Measurements from ENCODE around the gene RASGEF1C.

RASGEF1C gene

DNA sequence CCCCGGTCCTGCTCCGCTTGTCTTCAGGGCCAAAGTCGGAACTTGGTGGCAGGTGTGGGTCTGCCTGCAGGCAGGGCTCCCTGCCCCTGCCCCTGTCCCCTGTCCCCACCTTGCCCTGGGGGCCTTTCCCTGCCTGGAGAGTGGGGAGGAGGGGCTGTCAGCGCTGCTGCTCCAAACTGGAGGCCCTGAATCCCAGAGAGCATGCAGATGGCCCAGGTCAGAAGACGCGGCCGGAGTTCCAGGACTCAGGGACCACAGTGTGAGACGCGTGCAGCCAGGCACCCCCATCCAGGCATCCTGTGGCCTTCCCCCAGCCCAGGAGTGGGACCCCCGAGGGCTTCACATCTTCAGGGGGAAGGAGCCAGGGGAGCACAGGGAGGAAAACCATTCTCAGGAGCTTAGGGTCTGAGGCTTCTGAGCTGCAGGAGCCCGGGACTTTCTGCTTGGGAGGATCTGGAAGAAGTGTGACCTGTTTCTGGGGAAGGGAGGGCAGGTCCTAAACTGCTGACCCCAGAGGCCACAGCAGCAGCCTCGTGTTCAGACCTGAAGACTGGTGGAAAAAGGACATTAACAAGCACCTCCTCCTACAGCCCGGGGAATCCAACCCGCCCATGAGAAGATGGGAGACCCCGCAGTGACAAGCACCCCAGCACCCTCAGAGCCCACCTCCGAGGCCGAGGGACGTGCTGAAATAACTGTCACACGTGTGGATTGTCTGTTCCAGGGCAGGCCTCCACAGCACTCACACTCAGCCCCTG, 38.0 kb downstream of the RASGEF1C start:
- TF ChIP-seq SIN3A (IDR thresholded peaks at IDR 0.05; ENCODE audit: borderline replicate concordance, insufficient read depth, low read length): no peak
- no peak for TF ChIP-seq FOXP2 (optimal IDR thresholded peaks at IDR 0.05; ENCODE audit: borderline replicate concordance, extremely low read depth, extremely low read length, insufficient read depth)
- TF ChIP-seq TAF1 (IDR thresholded peaks at IDR 0.05; ENCODE audit: borderline replicate concordance, insufficient read depth, low read length): no peak
- TF ChIP-seq POLR2AphosphoS5 (IDR thresholded peaks at IDR 0.05; ENCODE audit: low read depth, low read length): no peak
- TF ChIP-seq REST (IDR thresholded peaks at IDR 0.05; ENCODE audit: insufficient read depth in 1 of 2, low read depth in 2 of 2, low read length in 2 of 2): no peak

GRCh38 chr5:180170106-180170809, 38.8 kb downstream of the RASGEF1C start:
- no peak for TF ChIP-seq REST (IDR thresholded peaks at IDR 0.05; ENCODE audit: insufficient read depth in 1 of 2, low read depth in 2 of 2, low read length in 2 of 2)

DNA sequence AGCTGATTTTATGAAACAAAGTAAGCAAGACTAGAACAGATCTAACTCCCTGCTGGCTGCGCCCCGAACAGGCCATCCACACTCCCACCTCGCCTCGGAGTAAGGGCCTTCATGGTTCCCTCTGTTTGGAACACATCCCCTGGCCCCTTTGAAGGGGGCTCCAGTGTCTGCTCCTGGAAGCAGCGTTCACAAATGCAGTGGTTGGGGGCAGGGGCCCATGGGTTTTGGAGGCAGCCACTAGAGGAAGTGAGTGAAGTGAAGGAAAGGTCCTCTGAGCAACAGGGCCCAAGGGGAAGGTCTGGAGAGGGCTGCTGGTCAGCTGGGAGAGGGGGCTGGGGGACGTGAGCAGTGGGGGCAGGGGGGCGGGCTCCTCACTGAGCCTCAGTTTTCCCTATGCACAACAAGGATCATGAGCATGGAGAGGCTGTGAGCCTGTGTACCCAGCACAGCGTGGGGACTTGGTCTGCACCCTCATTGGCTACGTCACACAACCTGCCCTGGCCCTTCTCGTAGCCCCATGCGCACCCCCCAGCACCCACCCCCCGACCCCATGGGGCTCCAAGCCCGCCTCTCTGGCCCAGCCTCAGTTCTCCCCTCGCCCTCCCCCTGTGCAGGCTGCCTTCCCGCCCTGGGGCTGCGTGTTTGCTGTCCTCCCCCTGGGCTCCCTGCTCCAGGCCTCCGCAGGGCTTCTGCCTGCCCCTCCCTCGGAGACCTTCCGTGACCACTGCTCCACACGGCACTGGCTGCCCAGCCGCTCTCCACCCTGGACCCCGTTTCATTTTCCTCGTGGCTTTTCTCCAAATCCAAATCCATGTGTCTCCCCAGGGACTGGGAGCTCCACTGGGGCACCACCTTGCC, 39.5 kb downstream of the RASGEF1C start:
- TF ChIP-seq TAF1 (IDR thresholded peaks at IDR 0.05; ENCODE audit: borderline replicate concordance, insufficient read depth, low read length) (no peak), REST (IDR thresholded peaks at IDR 0.05; ENCODE audit: insufficient read depth in 1 of 2, low read depth in 2 of 2, low read length in 2 of 2) (no peak), FOXP2 (optimal IDR thresholded peaks at IDR 0.05; ENCODE audit: borderline replicate concordance, extremely low read depth, extremely low read length, insufficient read depth) (no peak), SIN3A (IDR thresholded peaks at IDR 0.05; ENCODE audit: borderline replicate concordance, insufficient read depth, low read length) (no peak), POLR2AphosphoS5 (IDR thresholded peaks at IDR 0.05; ENCODE audit: low read depth, low read length) (no peak)

GRCh38 chr5:180168758-180169157, 40.3 kb downstream of the RASGEF1C start:
- no peak for TF ChIP-seq POLR2AphosphoS5 (IDR thresholded peaks at IDR 0.05; ENCODE audit: low read depth, low read length)
- TF ChIP-seq FOXP2 (optimal IDR thresholded peaks at IDR 0.05; ENCODE audit: borderline replicate concordance, extremely low read depth, extremely low read length, insufficient read depth): no peak
- no peak for TF ChIP-seq TAF1 (IDR thresholded peaks at IDR 0.05; ENCODE audit: borderline replicate concordance, insufficient read depth, low read length)
- no peak for TF ChIP-seq SIN3A (IDR thresholded peaks at IDR 0.05; ENCODE audit: borderline replicate concordance, insufficient read depth, low read length)
- TF ChIP-seq REST (IDR thresholded peaks at IDR 0.05; ENCODE audit: insufficient read depth in 1 of 2, low read depth in 2 of 2, low read length in 2 of 2): no peak

Data from PFSK-1 (cell line).